ENCODE measurements around the gene PHC2. TPM values are rescaled to one million over a fixed set of nuclear protein-coding genes. Genes with fewer than 3 reads are reported as not detected.

The PHC2 gene
- polyA plus RNA-seq, 1 donor (not counting 4 experiments of a cell fraction or from before 2014, with no cell fraction given), result 51.7 TPM

- Histone ChIP-seq H3K36me3 (ENCODE audit: control insufficient read depth in 2 of 2, extremely low read depth in 1 of 2, insufficient read depth in 2 of 2, low read length in 2 of 2) (no peaks in the 10 kb centered on the region), H4K20me1 (ENCODE audit: control insufficient read depth, extremely low read depth, insufficient read depth, low read length) (no peaks in the 10 kb centered on the region), H3K79me2 (ENCODE audit: control insufficient read depth, insufficient read depth, low read length) (peaks cover 19% of the 10 kb centered on the region), H3K4me3 (ENCODE audit: control insufficient read depth in 2 of 3, extremely low read depth in 1 of 3, insufficient read depth in 2 of 3, low read depth in 1 of 3, low read length in 3 of 3) (no peak overlapping the region), H3K9me1 (ENCODE audit: control insufficient read depth, extremely low read depth, insufficient read depth, low read length) (no peaks in the 10 kb centered on the region), H3K4me1 (ENCODE audit: control insufficient read depth, extremely low read depth, insufficient read depth, low read length) (no peaks in the 10 kb centered on the region), H2AFZ (ENCODE audit: control insufficient read depth, low read length) (no peak overlapping the region), H3K4me2 (ENCODE audit: control insufficient read depth, extremely low read depth, insufficient read depth, low read depth, low read length) (no peak overlapping the region), H3K9me3 (ENCODE audit: control insufficient read depth, low read depth, low read length) (no peaks in the 10 kb centered on the region), H3K27ac (ENCODE audit: control insufficient read depth, insufficient read depth, low read length) (no peak overlapping the region), H3K27me3 (ENCODE audit: control insufficient read depth, extremely low read depth, insufficient read depth, low read length) (no peaks in the 10 kb centered on the region), H3K9ac (ENCODE audit: control insufficient read depth, extremely low read depth, insufficient read depth, low read length) (no peak overlapping the region)
- dilution Hi-C loops (cut with MboI; ENCODE audit: extremely low pct_ligation_motif_present, low sequenced_read_pairs), result no loop called here
- FAIRE-seq (peak; percentile 5), DNase-seq (ENCODE audit: low read depth, low spot score) (no peak)
- TF ChIP-seq CTCF (optimal IDR thresholded peaks at IDR 0.05 in 1 of 3, IDR thresholded peaks at IDR 0.05 in 1 of 3, conservative IDR thresholded peaks at IDR 0.05 in 1 of 3; ENCODE audit: extremely low read depth in 1 of 3, insufficient read depth in 2 of 3, low read length in 3 of 3) (no peak), EZH2 (IDR thresholded peaks at IDR 0.05; ENCODE audit: low read length) (no peak)
Measured at GRCh38 chr1:33391343-33392078, 39.4 kb downstream of the PHC2 start.

- TF ChIP-seq EZH2 (IDR thresholded peaks at IDR 0.05; ENCODE audit: low read length) (no peak), CTCF (optimal IDR thresholded peaks at IDR 0.05 in 1 of 3, IDR thresholded peaks at IDR 0.05 in 1 of 3, conservative IDR thresholded peaks at IDR 0.05 in 1 of 3; ENCODE audit: extremely low read depth in 1 of 3, insufficient read depth in 2 of 3, low read length in 3 of 3) (no peak)
- no peak overlapping the region for H3K9ac ChIP-seq (ENCODE audit: control insufficient read depth, extremely low read depth, insufficient read depth, low read length)
- no peak overlapping the region for H3K4me3 ChIP-seq (ENCODE audit: control insufficient read depth in 2 of 3, extremely low read depth in 1 of 3, insufficient read depth in 2 of 3, low read depth in 1 of 3, low read length in 3 of 3)
- H4K20me1 ChIP-seq (ENCODE audit: control insufficient read depth, extremely low read depth, insufficient read depth, low read length), result no peaks in the 10 kb centered on the region
- DNase-seq (ENCODE audit: low read depth, low spot score) (no peak), FAIRE-seq (no peak)
- no peaks in the 10 kb centered on the region for H3K27me3 ChIP-seq (ENCODE audit: control insufficient read depth, extremely low read depth, insufficient read depth, low read length)
- H3K9me3 ChIP-seq (ENCODE audit: control insufficient read depth, low read depth, low read length), result no peaks in the 10 kb centered on the region
- H3K79me2 ChIP-seq (ENCODE audit: control insufficient read depth, insufficient read depth, low read length), result peaks cover 19% of the 10 kb centered on the region
- dilution Hi-C loops (cut with MboI; ENCODE audit: extremely low pct_ligation_motif_present, low sequenced_read_pairs), result no loop called here
- H3K36me3 ChIP-seq (ENCODE audit: control insufficient read depth in 2 of 2, extremely low read depth in 1 of 2, insufficient read depth in 2 of 2, low read length in 2 of 2), result no peaks in the 10 kb centered on the region
- H3K27ac ChIP-seq (ENCODE audit: control insufficient read depth, insufficient read depth, low read length), result no peak overlapping the region
- H3K9me1 ChIP-seq (ENCODE audit: control insufficient read depth, extremely low read depth, insufficient read depth, low read length), result no peaks in the 10 kb centered on the region
- no peaks in the 10 kb centered on the region for H3K4me1 ChIP-seq (ENCODE audit: control insufficient read depth, extremely low read depth, insufficient read depth, low read length)
- no peak overlapping the region for H3K4me2 ChIP-seq (ENCODE audit: control insufficient read depth, extremely low read depth, insufficient read depth, low read depth, low read length)
- H2AFZ ChIP-seq (ENCODE audit: control insufficient read depth, low read length), result no peak overlapping the region
Measured at GRCh38 chr1:33390542-33390941, 40.4 kb downstream of the PHC2 start.
